ENCODE data around the gene CDK11B. TPM values are rescaled to one million over a fixed set of nuclear protein-coding genes. Genes with fewer than 3 reads are reported as not detected.

CDK11B gene
- total RNA-seq, 1 experiment from 2014 or later = 30.1 TPM

GRCh38 chr1:1625404-1625775 lies 33.4 kb downstream of the CDK11B start:
- Histone ChIP-seq H4K8ac (replicated peaks; ENCODE audit: insufficient read length, low read depth, low read length) (no peak overlapping the region), H4K20me1 (ENCODE audit: control insufficient read depth, insufficient read depth, insufficient read length) (no peaks in the 10 kb centered on the region), H3K18ac (ENCODE audit: insufficient read length, low read depth, low read length) (no peak overlapping the region), H3K79me2 (ENCODE audit: insufficient read depth, low read length) (no peaks in the 10 kb centered on the region), H4K91ac (ENCODE audit: insufficient read length, low read depth, low read length) (no peak overlapping the region), H3K79me1 (ENCODE audit: insufficient read depth, low read depth, low read length, poor library complexity, severe bottlenecking) (no peaks in the 10 kb centered on the region), H2BK12ac (ENCODE audit: insufficient read length, low read depth, low read length) (no peak overlapping the region), H2BK5ac (ENCODE audit: insufficient read length, low read length) (no peak overlapping the region), H2BK120ac (ENCODE audit: low read depth, low read length, poor library complexity, severe bottlenecking) (no peak overlapping the region), H3K4ac (ENCODE audit: low read depth, low read length) (no peak overlapping the region), H3K4me1 (ENCODE audit: insufficient read depth, low read length) (no peaks in the 10 kb centered on the region), H3K27ac (ENCODE audit: insufficient read length, low read depth, low read length) (no peak overlapping the region), H3K23me2 (ENCODE audit: insufficient read length, low read depth, low read length, poor library complexity, severe bottlenecking) (no peaks in the 10 kb centered on the region), H2BK15ac (ENCODE audit: low read depth, low read length) (no peak overlapping the region), H2BK20ac (ENCODE audit: low read depth, low read length, poor library complexity, severe bottlenecking) (no peak overlapping the region), H3K9ac (ENCODE audit: extremely low read depth, insufficient read length, low read length) (no peak overlapping the region), H2AFZ (ENCODE audit: low read length) (no peak overlapping the region), H3T11ph (ENCODE audit: low read length) (no peak overlapping the region), H3K23ac (ENCODE audit: insufficient read length, low read depth, low read length) (no peak overlapping the region), H3K14ac (ENCODE audit: insufficient read depth, low read length) (no peak overlapping the region), H3K9me3 (ENCODE audit: control insufficient read depth, low read depth, low read length) (no peaks in the 10 kb centered on the region), H2AK5ac (ENCODE audit: insufficient read length, low read length) (no peak overlapping the region), H3K56ac (ENCODE audit: insufficient read length, low read depth, low read length) (no peak overlapping the region), H4K5ac (ENCODE audit: insufficient read length, low read depth, low read length) (no peak overlapping the region), H3K4me2 (ENCODE audit: insufficient read depth, insufficient read length, low read length) (no peak overlapping the region), H3K27me3 (ENCODE audit: insufficient read depth, low read length) (no peaks in the 10 kb centered on the region)
- no peak overlapping the region for H3K4me3 Mint-ChIP-seq
- H3K4me1 Mint-ChIP-seq = peaks cover 2% of the 10 kb centered on the region in 2 experiments; a peak in 2 of 4 replicates
- DNase-seq = no peak
- H3K36me3 Mint-ChIP-seq (ENCODE audit: insufficient read depth in 1 of 3, low read depth in 3 of 3) = peaks cover 0 to 2% (median 0%) of the 10 kb centered on the region in 3 experiments; a peak in 1 of 7 replicates
- no peak overlapping the region for H3K27ac Mint-ChIP-seq
- peaks cover 2% of the 10 kb centered on the region for H3K27me3 Mint-ChIP-seq (ENCODE audit: low read depth)
- no peaks in the 10 kb centered on the region for H3K9me3 Mint-ChIP-seq
- WGBS (ENCODE audit: extremely low coverage, insufficient read length, low lambda C conversion rate) = no CpG with 5 or more reads among the region's 28 CpGs
- no peak for TF ChIP-seq CTCF (conservative IDR thresholded peaks at IDR 0.05)

Measured in H9 (cell line).